WTC11 (cell line): ENCODE data around the gene SELENON. TPM values are rescaled to one million over a fixed set of nuclear protein-coding genes. Genes with fewer than 3 reads are reported as not detected.

Experiments used
- ATAC-seq: fragments of 200-7000 bp; cut with Tn5 transposase; 2 replicates; pipeline ENCODE4 v1.10.0; 2021; ENCODE audit warnings: mild to moderate bottlenecking, moderate library complexity
- CTCF ChIA-PET: fragments of 300-600 bp; sonication (Branson Sonifier 250); formaldehyde crosslinking; loops from one replicate; lab custom pipeline; 2021; ENCODE audit warnings: antibody characterized with exemption; lab: Charles Lee
- POLR2A ChIA-PET: fragments of 350-600 bp; sonication (Branson Sonifier 250); formaldehyde crosslinking; loops from one replicate; lab custom pipeline; 2021; ENCODE audit warnings: antibody characterized with exemption; lab: Charles Lee
- DNase-seq: peaks from one replicate; pipeline ENCODE4 v3.0.0; 2021; ENCODE audit warnings: low spot score
- H3K27ac Mint-ChIP-seq: 2 replicates; pipeline ENCODE4 v1.8.0; 2021; ENCODE audit warnings: mixed read lengths
- H3K27me3 Mint-ChIP-seq: 2 replicates; pipeline ENCODE4 v1.8.0; 2021; ENCODE audit warnings: low read depth, mild to moderate bottlenecking, moderate library complexity, mixed read lengths
- H3K36me3 Mint-ChIP-seq: 2 replicates; pipeline ENCODE4 v1.8.0; 2021; ENCODE audit warnings: mixed read lengths
- H3K4me1 Mint-ChIP-seq: 2 replicates; pipeline ENCODE4 v1.8.0; 2022; ENCODE audit warnings: mixed read lengths
- H3K4me3 Mint-ChIP-seq: 2 replicates; pipeline ENCODE4 v1.8.0; 2021; ENCODE audit warnings: mild to moderate bottlenecking, moderate library complexity, mixed read lengths
- H3K9me3 Mint-ChIP-seq: 2 replicates; pipeline ENCODE4 v1.8.0; 2021; ENCODE audit warnings: mixed read lengths
- ATF6 ChIP-seq: sonication (generic); formaldehyde crosslinking; IDR thresholded peaks from 2 replicates; pipeline ENCODE4 v1.8.1; 2023; ENCODE audit warnings: mild to moderate bottlenecking, missing genetic modification reagents
- E2F1 ChIP-seq: sonication (generic); formaldehyde crosslinking; IDR thresholded peaks from 2 replicates; pipeline ENCODE4 v1.8.0; 2022; ENCODE audit warnings: mild to moderate bottlenecking, missing genetic modification reagents
- FOXK1 ChIP-seq: sonication (generic); formaldehyde crosslinking; IDR thresholded peaks from 2 replicates; pipeline ENCODE4 v1.8.0; 2022; ENCODE audit warnings: mild to moderate bottlenecking, moderate library complexity, missing genetic modification reagents
- MLX ChIP-seq: sonication (generic); formaldehyde crosslinking; IDR thresholded peaks from 2 replicates; pipeline ENCODE4 v1.8.1; 2023; ENCODE audit warnings: mild to moderate bottlenecking, missing genetic modification reagents, moderate library complexity
- NR2C2 ChIP-seq: sonication (generic); formaldehyde crosslinking; IDR thresholded peaks from 2 replicates; pipeline ENCODE4 v1.8.0; 2022; ENCODE audit warnings: mild to moderate bottlenecking, missing genetic modification reagents
- OVOL2 ChIP-seq: fragments of 250-450 bp; sonication (Bioruptor Pico); IDR thresholded peaks from 2 replicates; pipeline ENCODE4 v1.9.0; 2021; ENCODE audit warnings: mild to moderate bottlenecking, borderline replicate concordance
- PREB ChIP-seq: sonication (generic); formaldehyde crosslinking; IDR thresholded peaks from 2 replicates; pipeline ENCODE4 v1.8.1; 2022; ENCODE audit warnings: mild to moderate bottlenecking, missing genetic modification reagents, moderate library complexity, borderline replicate concordance
- ZNF138 ChIP-seq: sonication (generic); formaldehyde crosslinking; conservative IDR thresholded peaks from 2 replicates; pipeline ENCODE4 v1.8.1; 2022; ENCODE audit warnings: mild to moderate bottlenecking, moderate library complexity, missing genetic modification reagents
- ZNF263 ChIP-seq: sonication (generic); formaldehyde crosslinking; IDR thresholded peaks from 2 replicates; pipeline ENCODE4 v1.8.1; 2022; ENCODE audit warnings: low read depth, mild to moderate bottlenecking, moderate library complexity, missing genetic modification reagents
- ZNF281 ChIP-seq: sonication (generic); formaldehyde crosslinking; IDR thresholded peaks from 2 replicates; pipeline ENCODE4 v1.8.0; 2023; ENCODE audit warnings: mild to moderate bottlenecking, missing genetic modification reagents
- ZNF396 ChIP-seq: fragments of 250-450 bp; sonication (Bioruptor Pico); IDR thresholded peaks from 2 replicates; pipeline ENCODE4 v1.8.0; 2021; ENCODE audit warnings: mild to moderate bottlenecking, moderate library complexity, borderline replicate concordance
- ZNF416 ChIP-seq: fragments of 250-450 bp; sonication (Bioruptor Pico); IDR thresholded peaks from 2 replicates; pipeline ENCODE4 v1.9.0; 2021; ENCODE audit warnings: mild to moderate bottlenecking, inconsistent platforms
- ZNF423 ChIP-seq: fragments of 250-450 bp; sonication (Bioruptor Pico); IDR thresholded peaks from 2 replicates; pipeline ENCODE4 v2.1.2; 2022; ENCODE audit warnings: mild to moderate bottlenecking, moderate library complexity
- total RNA-seq: library from RNA; stranded (reverse); gene quantifications from 3 replicates; pipeline ENCODE4 v1.2.3, GENCODE V29; 2021
- TF ChIP-seq, protein P1 (sequence below): sonication (generic); formaldehyde crosslinking; IDR thresholded peaks from 2 replicates; pipeline ENCODE4 v1.8.1; 2022; ENCODE audit warnings: missing genetic modification reagents, borderline replicate concordance
- TF ChIP-seq, protein P2 (sequence below): sonication (generic); formaldehyde crosslinking; IDR thresholded peaks from 2 replicates; pipeline ENCODE4 v1.8.1; 2023; ENCODE audit warnings: mild to moderate bottlenecking, missing genetic modification reagents, moderate library complexity
- TF ChIP-seq, protein P3 (sequence below): fragments of 250-450 bp; sonication (Bioruptor Pico); IDR thresholded peaks from 2 replicates; pipeline ENCODE4 v1.9.0; 2021; ENCODE audit warnings: mild to moderate bottlenecking, borderline replicate concordance

Gene SELENON
- total RNA-seq, 1 experiment from 2014 or later, result 80.2 TPM

DNA sequence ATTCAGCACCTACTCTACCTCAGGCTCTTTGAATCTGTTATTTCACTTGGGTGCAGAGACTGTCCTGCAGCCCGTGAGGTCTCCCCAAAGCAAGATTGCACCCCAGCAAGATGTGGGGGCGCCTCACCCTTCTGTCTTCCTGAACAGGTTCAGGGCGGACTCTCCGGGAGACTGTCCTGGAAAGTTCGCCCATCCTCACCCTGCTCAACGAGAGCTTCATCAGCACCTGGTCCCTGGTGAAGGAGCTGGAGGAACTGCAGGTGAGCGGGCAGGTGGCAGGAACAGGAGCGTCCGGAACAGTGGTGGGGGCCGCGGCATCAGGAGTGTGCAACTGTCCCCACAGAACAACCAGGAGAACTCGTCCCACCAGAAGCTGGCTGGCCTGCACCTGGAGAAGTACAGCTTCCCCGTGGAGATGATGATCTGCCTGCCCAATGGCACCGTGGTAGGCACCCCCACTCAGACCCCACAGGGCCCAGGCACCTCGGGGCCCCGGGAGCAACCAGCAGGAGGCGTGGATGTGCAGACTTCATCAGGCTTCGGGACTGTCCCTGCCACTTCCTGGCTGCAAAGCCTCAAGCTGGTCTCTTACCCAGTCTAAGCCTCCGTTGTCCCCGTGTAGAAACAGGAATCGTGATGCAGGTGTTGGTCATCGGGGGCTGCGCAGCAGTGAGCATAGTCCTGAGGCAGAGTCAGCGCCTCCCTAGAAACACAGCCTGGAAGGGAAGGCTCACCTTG, 13.9 kb downstream of the SELENON start:
- DNase-seq (no peak), ATAC-seq (no peak)
- POLR2A ChIA-PET, result no interaction called here
- Mint-ChIP-seq H3K27me3 (no peaks in the 10 kb centered on the region), H3K27ac (no peak overlapping the region), H3K4me3 (no peak overlapping the region), H3K9me3 (no peaks in the 10 kb centered on the region), H3K4me1 (peaks cover 18% of the 10 kb centered on the region), H3K36me3 (peaks cover 13% of the 10 kb centered on the region; the same call in 1 of the 2 replicates)
- CTCF ChIA-PET, result interaction anchor here (1.0 kb wide), 1 partner anchor 238 kb away, joined by 4 read pairs; no protein-coding TSS in a partner anchor
- no peak for TF ChIP-seq E2F1 (CRISPR knock-in tag)
- TF ChIP-seq, protein P1, sequence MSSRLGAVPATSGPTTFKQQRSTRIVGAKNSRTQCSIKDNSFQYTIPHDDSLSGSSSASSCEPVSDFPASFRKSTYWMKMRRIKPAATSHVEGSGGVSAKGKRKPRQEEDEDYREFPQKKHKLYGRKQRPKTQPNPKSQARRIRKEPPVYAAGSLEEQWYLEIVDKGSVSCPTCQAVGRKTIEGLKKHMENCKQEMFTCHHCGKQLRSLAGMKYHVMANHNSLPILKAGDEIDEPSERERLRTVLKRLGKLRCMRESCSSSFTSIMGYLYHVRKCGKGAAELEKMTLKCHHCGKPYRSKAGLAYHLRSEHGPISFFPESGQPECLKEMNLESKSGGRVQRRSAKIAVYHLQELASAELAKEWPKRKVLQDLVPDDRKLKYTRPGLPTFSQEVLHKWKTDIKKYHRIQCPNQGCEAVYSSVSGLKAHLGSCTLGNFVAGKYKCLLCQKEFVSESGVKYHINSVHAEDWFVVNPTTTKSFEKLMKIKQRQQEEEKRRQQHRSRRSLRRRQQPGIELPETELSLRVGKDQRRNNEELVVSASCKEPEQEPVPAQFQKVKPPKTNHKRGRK, result no peak

DNA sequence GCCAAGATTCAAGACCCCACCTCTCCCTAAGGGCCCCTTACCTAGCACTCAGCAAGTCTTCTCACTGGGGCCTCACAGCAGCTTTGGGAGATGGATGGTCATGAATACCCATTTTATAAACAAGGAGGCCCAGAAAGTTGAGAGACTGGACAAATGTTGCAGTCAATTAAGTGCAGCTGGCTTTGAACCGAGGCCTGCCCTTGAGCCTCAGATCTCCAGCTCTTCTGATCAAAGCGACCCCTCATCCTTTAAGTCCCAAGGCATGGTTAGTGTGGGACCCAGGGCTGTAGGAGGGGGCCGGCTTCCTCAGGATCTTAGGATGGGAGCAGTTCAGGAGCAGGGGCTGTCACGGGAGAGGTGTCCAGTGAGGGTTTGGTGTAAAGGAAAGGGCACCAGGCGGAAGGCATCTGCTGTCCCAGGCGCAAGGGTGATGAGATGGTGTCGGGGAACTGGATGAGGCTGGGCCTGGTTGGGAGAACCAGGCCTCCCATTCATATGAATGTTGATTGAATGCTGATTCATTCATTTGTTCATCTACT, 14.6 kb downstream of the SELENON start:
- POLR2A ChIA-PET, result no interaction called here
- Mint-ChIP-seq H3K27me3 (no peaks in the 10 kb centered on the region), H3K27ac (no peak overlapping the region), H3K36me3 (peaks cover 9% of the 10 kb centered on the region; the same call in 1 of the 2 replicates), H3K9me3 (no peaks in the 10 kb centered on the region), H3K4me1 (peaks cover 20% of the 10 kb centered on the region), H3K4me3 (no peak overlapping the region)
- DNase-seq (no peak), ATAC-seq (no peak)
- CTCF ChIA-PET, result interaction anchor here (0.6 to 1.4 kb wide), 3 partner anchors 239 to 313 kb away, joined by 3 to 4 read pairs (median 3); no protein-coding TSS in a partner anchor
- TF ChIP-seq ZNF263, result no peak
- no peak for TF ChIP-seq ATF6 (CRISPR knock-in tag)
- no peak for TF ChIP-seq PREB (CRISPR knock-in tag)
- TF ChIP-seq MLX (CRISPR knock-in tag), result no peak
- TF ChIP-seq ZNF416 (CRISPR knock-in tag), result no peak
- TF ChIP-seq ZNF423 (CRISPR knock-in tag), result no peak
- TF ChIP-seq, protein P2, sequence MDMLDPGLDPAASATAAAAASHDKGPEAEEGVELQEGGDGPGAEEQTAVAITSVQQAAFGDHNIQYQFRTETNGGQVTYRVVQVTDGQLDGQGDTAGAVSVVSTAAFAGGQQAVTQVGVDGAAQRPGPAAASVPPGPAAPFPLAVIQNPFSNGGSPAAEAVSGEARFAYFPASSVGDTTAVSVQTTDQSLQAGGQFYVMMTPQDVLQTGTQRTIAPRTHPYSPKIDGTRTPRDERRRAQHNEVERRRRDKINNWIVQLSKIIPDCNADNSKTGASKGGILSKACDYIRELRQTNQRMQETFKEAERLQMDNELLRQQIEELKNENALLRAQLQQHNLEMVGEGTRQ, result no peak
- no peak for TF ChIP-seq FOXK1 (CRISPR knock-in tag)
- no peak for TF ChIP-seq ZNF138 (CRISPR knock-in tag)
- TF ChIP-seq ZNF281 (CRISPR knock-in tag), result no peak
- TF ChIP-seq, protein P3, sequence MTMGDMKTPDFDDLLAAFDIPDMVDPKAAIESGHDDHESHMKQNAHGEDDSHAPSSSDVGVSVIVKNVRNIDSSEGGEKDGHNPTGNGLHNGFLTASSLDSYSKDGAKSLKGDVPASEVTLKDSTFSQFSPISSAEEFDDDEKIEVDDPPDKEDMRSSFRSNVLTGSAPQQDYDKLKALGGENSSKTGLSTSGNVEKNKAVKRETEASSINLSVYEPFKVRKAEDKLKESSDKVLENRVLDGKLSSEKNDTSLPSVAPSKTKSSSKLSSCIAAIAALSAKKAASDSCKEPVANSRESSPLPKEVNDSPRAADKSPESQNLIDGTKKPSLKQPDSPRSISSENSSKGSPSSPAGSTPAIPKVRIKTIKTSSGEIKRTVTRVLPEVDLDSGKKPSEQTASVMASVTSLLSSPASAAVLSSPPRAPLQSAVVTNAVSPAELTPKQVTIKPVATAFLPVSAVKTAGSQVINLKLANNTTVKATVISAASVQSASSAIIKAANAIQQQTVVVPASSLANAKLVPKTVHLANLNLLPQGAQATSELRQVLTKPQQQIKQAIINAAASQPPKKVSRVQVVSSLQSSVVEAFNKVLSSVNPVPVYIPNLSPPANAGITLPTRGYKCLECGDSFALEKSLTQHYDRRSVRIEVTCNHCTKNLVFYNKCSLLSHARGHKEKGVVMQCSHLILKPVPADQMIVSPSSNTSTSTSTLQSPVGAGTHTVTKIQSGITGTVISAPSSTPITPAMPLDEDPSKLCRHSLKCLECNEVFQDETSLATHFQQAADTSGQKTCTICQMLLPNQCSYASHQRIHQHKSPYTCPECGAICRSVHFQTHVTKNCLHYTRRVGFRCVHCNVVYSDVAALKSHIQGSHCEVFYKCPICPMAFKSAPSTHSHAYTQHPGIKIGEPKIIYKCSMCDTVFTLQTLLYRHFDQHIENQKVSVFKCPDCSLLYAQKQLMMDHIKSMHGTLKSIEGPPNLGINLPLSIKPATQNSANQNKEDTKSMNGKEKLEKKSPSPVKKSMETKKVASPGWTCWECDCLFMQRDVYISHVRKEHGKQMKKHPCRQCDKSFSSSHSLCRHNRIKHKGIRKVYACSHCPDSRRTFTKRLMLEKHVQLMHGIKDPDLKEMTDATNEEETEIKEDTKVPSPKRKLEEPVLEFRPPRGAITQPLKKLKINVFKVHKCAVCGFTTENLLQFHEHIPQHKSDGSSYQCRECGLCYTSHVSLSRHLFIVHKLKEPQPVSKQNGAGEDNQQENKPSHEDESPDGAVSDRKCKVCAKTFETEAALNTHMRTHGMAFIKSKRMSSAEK, result no peak
- no peak for TF ChIP-seq ZNF396 (CRISPR knock-in tag)
- no peak for TF ChIP-seq OVOL2 (CRISPR knock-in tag)
- no peak for TF ChIP-seq NR2C2 (CRISPR knock-in tag)
